ENCODE results near the gene PRR30.
"Not testable (repeated sequence)": the region's sequence is repeated elsewhere in the genome, so short reads cannot be mapped to it uniquely, and the experiment has no call there.

PRR30 gene

DNA sequence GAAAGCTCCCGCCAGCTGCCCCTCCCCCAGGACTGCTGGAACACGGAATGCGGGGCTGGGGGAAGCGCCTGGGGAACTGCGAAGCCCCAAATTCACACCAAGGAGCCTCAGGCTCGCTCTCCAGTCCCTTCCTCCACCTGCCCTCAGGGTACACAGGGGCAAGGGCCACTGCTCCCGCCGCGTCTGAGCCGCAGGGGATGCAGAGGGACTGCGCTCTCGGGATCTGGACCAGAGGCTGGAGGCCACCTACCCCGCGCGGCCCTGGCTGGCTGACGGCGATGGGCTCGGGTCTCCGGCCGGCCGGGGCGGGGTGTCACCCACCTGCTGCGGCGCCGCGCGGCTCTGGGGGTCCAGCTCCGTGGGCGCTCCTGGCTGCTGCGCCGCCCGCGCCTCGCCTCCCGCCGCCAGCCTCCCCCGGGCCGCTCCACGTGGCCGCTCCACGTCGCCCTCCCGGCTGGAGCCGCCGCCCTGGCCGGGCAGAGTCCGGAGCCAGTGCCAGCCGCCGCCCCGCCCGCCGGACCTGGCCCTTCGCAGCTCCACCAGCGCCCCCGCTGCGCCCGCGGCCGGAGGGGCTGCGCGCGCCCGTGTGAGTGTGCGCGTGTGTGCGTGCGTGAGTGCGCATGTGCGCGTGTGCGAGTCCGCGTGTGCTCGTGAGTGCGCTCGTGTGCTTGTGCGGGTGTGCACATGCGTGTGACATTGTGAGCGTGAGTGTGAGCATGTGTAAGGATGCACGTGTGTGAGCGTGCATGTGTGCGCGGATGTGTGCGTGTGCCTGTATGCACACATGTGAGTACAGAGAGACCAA is 20.5 kb downstream of the PRR30 start, which contains the start of gene CGREF1:
Gene CGREF1, minus strand, starts transcription at position 604 of the 805 bp plus-strand sequence. CDS start 14,762 bp downstream, outside the sequence.
- peak within 1 kb of the TSS; percentile 46 to 48 for H3K4me3 ChIP-seq (replicated peaks in 1 of 2; ENCODE audit: low read depth in 2 of 2, low read length in 2 of 2)
- TF ChIP-seq, protein P1, sequence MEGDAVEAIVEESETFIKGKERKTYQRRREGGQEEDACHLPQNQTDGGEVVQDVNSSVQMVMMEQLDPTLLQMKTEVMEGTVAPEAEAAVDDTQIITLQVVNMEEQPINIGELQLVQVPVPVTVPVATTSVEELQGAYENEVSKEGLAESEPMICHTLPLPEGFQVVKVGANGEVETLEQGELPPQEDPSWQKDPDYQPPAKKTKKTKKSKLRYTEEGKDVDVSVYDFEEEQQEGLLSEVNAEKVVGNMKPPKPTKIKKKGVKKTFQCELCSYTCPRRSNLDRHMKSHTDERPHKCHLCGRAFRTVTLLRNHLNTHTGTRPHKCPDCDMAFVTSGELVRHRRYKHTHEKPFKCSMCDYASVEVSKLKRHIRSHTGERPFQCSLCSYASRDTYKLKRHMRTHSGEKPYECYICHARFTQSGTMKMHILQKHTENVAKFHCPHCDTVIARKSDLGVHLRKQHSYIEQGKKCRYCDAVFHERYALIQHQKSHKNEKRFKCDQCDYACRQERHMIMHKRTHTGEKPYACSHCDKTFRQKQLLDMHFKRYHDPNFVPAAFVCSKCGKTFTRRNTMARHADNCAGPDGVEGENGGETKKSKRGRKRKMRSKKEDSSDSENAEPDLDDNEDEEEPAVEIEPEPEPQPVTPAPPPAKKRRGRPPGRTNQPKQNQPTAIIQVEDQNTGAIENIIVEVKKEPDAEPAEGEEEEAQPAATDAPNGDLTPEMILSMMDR (IDR thresholded peaks at IDR 0.05; ENCODE audit: low read depth, low read length) = no peak
- DNase-seq (ENCODE audit: low read depth in 2 of 2) = peak in 1 of 2 donors; percentile 5

DNA sequence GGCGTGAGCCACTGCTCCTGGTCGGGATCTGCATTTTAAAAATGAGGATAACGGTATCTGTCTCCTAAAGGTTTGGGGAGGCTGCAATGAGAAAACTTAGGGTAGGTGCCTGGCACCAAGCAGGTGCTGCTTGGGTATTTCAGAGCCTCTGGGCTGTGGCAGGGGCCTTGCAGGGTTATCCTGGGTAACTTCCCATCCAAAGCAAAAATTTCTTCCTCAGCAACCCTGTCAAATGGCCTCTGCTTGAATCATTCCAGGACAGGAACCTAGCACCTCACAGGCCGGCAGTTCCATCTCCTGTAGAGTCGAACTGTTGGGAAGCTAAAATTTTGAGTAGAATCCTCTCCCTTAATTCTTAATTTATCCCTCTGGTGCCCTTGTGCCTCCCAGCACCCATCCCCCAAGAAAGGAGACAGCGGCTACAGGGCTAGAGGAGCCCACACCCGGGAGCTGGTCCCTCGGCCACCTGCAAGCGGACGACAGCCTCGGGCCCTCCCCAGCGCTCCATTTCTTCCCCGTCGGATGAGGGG is 21.1 kb downstream of the PRR30 start:
- no peak for DNase-seq (ENCODE audit: low read depth in 2 of 2)
- H3K4me3 ChIP-seq (replicated peaks in 1 of 2; ENCODE audit: low read depth in 2 of 2, low read length in 2 of 2) = peak overlapping the region; percentile 46 to 48
- TF ChIP-seq, protein P1 (IDR thresholded peaks at IDR 0.05; ENCODE audit: low read depth, low read length) = no peak

DNA sequence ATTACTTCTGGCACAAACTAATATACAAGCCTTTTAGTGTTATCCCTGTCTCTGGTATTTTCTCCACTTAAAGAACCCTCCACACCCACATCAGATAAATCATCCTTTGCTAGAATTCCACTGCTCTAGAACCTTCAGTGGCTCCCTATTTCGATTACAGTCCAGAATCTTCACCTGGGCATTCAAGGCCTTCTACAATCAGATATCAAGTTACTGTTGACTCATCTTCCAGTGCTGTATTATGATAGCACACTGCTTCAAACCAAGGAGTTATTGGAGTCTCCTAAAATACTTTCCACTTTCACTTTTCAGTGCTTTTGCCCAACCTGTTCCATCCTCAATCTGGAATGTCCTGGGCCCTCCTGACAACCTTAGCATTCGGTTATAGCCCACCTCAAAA is 23.7 kb downstream of the PRR30 start:
- no peak for DNase-seq (ENCODE audit: low read depth in 2 of 2)
- H3K4me3 ChIP-seq (replicated peaks in 1 of 2; ENCODE audit: low read depth in 2 of 2, low read length in 2 of 2) = no peak overlapping the region
- TF ChIP-seq, protein P1 (IDR thresholded peaks at IDR 0.05; ENCODE audit: low read depth, low read length) = no peak

DNA sequence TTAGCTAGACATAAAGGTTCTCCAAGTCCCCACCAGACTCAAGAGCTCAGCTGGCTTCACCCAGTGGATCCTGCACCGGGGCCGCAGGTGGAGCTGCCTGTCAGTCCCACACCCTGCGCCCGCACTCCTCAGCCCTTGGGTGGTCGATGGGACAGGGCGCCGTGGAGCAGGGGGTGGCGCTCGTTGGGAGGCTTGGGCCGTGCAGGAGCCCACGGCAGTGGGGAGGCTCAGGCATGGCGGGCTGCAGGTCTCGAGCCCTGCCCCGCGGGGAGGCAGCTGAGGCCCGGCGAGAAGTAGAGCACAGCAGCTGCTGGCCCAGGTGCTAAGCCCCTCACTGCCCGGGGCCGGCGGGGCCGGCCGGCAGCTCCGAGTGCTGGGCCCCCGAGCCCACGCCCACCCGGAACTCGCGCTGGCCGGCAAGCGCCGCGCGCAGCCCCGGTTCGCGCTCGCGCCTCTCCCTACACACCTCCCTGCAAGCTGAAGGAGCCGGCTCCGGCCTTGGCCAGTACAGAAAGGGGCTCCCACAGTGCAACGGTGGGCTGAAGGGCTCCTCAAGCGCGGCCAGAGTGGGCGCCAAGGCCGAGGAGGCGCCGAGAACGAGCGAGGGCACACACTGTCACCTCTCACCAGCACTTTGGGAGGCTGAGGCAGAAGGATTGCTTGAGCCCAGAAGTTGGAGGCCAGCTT is 27.7 kb downstream of the PRR30 start:
- not testable (repeated sequence) for DNase-seq (ENCODE audit: low read depth in 2 of 2); H3K4me3 ChIP-seq (replicated peaks in 1 of 2; ENCODE audit: low read depth in 2 of 2, low read length in 2 of 2)

DNA sequence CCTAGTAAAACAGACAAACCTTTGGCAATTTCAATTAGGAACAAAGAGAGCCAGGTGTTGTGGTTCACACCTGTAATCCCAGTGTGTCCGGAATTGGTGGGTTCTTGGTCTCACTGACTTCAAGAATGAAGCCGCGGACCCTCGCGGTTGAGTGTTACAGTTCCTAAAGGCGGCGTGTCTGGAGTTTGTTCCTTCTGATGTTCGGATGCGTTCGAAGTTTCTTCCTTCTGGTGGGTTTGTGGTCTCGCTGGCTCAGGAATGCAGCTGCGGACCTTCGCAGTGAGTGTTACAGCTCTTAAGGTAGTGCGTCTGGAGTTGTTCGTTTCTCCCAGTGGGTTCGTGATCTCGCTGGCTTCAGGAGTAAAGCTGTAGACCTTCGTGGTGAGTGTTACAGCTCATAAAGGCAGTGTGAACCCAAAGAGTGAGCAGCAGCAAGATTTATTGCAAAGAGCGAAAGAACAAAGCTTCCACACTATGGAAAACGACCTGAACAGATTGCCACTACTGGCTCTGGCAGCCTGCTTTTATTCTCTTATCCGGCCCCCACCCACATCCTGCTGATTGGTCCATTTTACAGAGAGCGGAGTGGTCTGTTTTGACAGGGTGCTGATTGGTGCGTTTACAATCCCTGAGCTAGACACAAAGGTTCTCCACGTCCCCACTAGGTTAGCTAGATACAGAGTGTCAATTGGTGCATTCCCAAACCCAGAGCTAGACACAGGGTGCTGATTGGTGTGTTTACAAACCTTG is 28.4 kb downstream of the PRR30 start:
- DNase-seq (ENCODE audit: low read depth in 2 of 2); H3K4me3 ChIP-seq (replicated peaks in 1 of 2; ENCODE audit: low read depth in 2 of 2, low read length in 2 of 2): not testable (repeated sequence)

DNA sequence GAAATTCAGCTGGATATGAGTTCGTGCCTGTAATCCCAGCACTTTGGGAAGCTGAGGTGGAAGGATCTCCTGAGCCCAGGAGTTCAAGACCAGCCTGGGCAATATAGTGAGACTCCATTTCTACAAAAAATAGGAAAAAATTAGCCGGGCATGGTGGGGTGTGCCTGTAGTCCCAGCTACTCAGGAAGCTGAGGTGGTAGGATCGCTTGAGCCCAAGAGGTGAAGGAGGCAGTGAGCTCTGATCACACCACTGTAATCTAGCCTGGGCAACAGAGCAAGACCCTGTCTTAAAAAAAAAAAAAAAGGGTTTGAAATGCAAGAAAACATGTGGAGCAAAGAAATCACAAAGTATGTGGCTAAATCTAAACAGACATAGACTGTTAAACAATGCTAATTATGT is 30.1 kb downstream of the PRR30 start:
- TF ChIP-seq, protein P1 (IDR thresholded peaks at IDR 0.05; ENCODE audit: low read depth, low read length) = no peak
- DNase-seq (ENCODE audit: low read depth in 2 of 2) = no peak
- no peak overlapping the region for H3K4me3 ChIP-seq (replicated peaks in 1 of 2; ENCODE audit: low read depth in 2 of 2, low read length in 2 of 2)

DNA sequence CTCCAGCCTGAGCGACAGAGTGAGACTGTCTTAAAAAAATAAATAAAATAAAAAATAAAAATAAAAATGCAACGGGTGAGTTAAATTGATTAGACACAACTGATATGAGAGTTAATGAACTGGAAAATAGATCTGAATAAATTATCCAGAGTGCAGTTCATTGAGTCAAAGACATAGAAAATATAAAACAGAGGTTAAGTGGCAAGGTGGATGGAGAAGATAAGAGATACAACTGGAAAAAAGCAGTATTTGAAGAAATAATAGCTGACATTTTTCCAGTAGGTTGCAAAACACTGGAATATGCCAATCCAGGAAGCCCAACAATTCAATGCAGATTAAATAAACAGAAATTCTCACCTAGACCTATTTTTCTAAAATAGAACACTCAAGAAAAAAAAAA is 31.0 kb downstream of the PRR30 start:
- DNase-seq (ENCODE audit: low read depth in 2 of 2) = no peak

More for the DNA sequence above, 31.0 kb downstream of the PRR30 start:
- TF ChIP-seq, protein P1 (IDR thresholded peaks at IDR 0.05; ENCODE audit: low read depth, low read length) = no peak
- H3K4me3 ChIP-seq (replicated peaks in 1 of 2; ENCODE audit: low read depth in 2 of 2, low read length in 2 of 2) = no peak overlapping the region

All from cardiac fibroblast (primary cell).